HEK293 (cell line): ENCODE measurements around the gene SLC4A11.
A peak's percentile ranks its signal among the peaks of the same experiment; 100 is the strongest.
"Not testable (repeated sequence)": the region's sequence is repeated elsewhere in the genome, so short reads cannot be mapped to it uniquely, and the experiment has no call there.

Source experiments
- CTCF ChIA-PET: fragments of 350-600 bp; formaldehyde crosslinking; extraction: SDS; loops from one replicate; lab custom pipeline; 2021; ENCODE audit warnings: antibody characterized with exemption; lab: Yijun Ruan, JAX
- POLR2A ChIA-PET: fragments of 300-600 bp; formaldehyde crosslinking; extraction: SDS; loops from one replicate; lab custom pipeline; 2020; ENCODE audit warnings: antibody characterized with exemption, inconsistent platforms; lab: Yijun Ruan, JAX
- H3K27ac ChIP-seq: fragments of 200-500 bp; sonication (Bioruptor generic); 2 replicates; pipeline ENCODE4 v1.5.1; 2014; ENCODE audit warnings: low read depth, low read length, control low read depth, inconsistent platforms; ENCODE audit errors: extremely low read depth
- H3K36me3 ChIP-seq, 2 experiments: fragments of 200-500 bp in 1 of 2; sonication (Bioruptor generic) in 1 of 2; 1 replicate in 1 of 2; 2 replicates in 1 of 2; pipeline ENCODE4 v1.5.1; 2014 to 2017; ENCODE audit warnings: inconsistent platforms in 2 of 2, low read length in 2 of 2; ENCODE audit not compliant: control insufficient read depth in 2 of 2, insufficient read depth in 1 of 2
- H3K4me1 ChIP-seq: fragments of 200-500 bp; sonication (Bioruptor generic); 2 replicates; pipeline ENCODE4 v1.5.1; 2014; ENCODE audit warnings: mild to moderate bottlenecking, low read length, inconsistent platforms; ENCODE audit not compliant: control insufficient read depth, insufficient read depth
- H3K4me3 ChIP-seq: 2 replicates; pipeline ENCODE4 v1.5.1; 2011; ENCODE audit warnings: low read depth, mild to moderate bottlenecking, control low read depth, low read length, moderate library complexity
- H3K9me3 ChIP-seq: fragments of 200-500 bp; sonication (Bioruptor generic); 2 replicates; pipeline ENCODE4 v1.5.1; 2014; ENCODE audit warnings: low read depth, low read length, inconsistent platforms; ENCODE audit not compliant: control insufficient read depth, insufficient read depth
- HOXA7 ChIP-seq: sonication (generic); formaldehyde crosslinking; IDR thresholded peaks from 2 replicates; pipeline ENCODE4 v1.8.1; 2022; ENCODE audit warnings: missing genetic modification reagents, borderline replicate concordance
- IKZF3 ChIP-seq: fragments of 450-650 bp; IDR thresholded peaks from 2 replicates; pipeline ENCODE4 v1.5.0; 2018; ENCODE audit warnings: missing biosample characterization, mild to moderate bottlenecking, missing genetic modification characterization, moderate library complexity
- KLF1 ChIP-seq: fragments of 450-650 bp; formaldehyde crosslinking; IDR thresholded peaks from 2 replicates; pipeline ENCODE4 v1.5.1; 2016; ENCODE audit warnings: missing biosample characterization, missing genetic modification characterization
- SCRT1 ChIP-seq: fragments of 450-650 bp; formaldehyde crosslinking; IDR thresholded peaks from 2 replicates; pipeline ENCODE4 v1.5.1; 2016; ENCODE audit warnings: missing biosample characterization, missing genetic modification characterization, borderline replicate concordance
- WT1 ChIP-seq: fragments of 450-650 bp; formaldehyde crosslinking; IDR thresholded peaks from 2 replicates; pipeline ENCODE4 v1.5.1; 2016; ENCODE audit warnings: missing biosample characterization, missing genetic modification characterization
- YY2 ChIP-seq: fragments of 450-650 bp; formaldehyde crosslinking; IDR thresholded peaks from 2 replicates; pipeline ENCODE4 v1.5.1; 2016; ENCODE audit warnings: missing biosample characterization, missing genetic modification characterization
- ZBTB17 ChIP-seq: fragments of 450-650 bp; formaldehyde crosslinking; IDR thresholded peaks from 2 replicates; pipeline ENCODE4 v1.5.1; 2016; ENCODE audit warnings: missing biosample characterization, missing genetic modification characterization
- ZEB2 ChIP-seq: fragments of 450-650 bp; formaldehyde crosslinking; IDR thresholded peaks from 2 replicates; pipeline ENCODE4 v1.5.1; 2016; ENCODE audit warnings: missing biosample characterization, missing genetic modification characterization
- ZNF121 ChIP-seq: fragments of 450-650 bp; formaldehyde crosslinking; IDR thresholded peaks from 2 replicates; pipeline ENCODE4 v1.5.1; 2016; ENCODE audit warnings: missing biosample characterization, missing genetic modification characterization
- ZNF23 ChIP-seq: fragments of 450-650 bp; formaldehyde crosslinking; IDR thresholded peaks from 2 replicates; pipeline ENCODE4 v1.5.1; 2016; ENCODE audit warnings: missing biosample characterization, missing genetic modification characterization, borderline replicate concordance
- ZNF324 ChIP-seq: fragments of 450-650 bp; formaldehyde crosslinking; IDR thresholded peaks from 2 replicates; pipeline ENCODE4 v1.5.1; 2016; ENCODE audit warnings: missing biosample characterization, missing genetic modification characterization
- ZNF391 ChIP-seq: fragments of 450-650 bp; formaldehyde crosslinking; IDR thresholded peaks from 2 replicates; pipeline ENCODE4 v1.5.1; 2016; ENCODE audit warnings: low read depth, missing biosample characterization, missing genetic modification characterization, borderline replicate concordance
- ZNF423 ChIP-seq: fragments of 450-650 bp; formaldehyde crosslinking; IDR thresholded peaks from 2 replicates; pipeline ENCODE4 v1.5.1; 2016; ENCODE audit warnings: missing biosample characterization, missing genetic modification characterization
- ZNF488 ChIP-seq: fragments of 450-650 bp; formaldehyde crosslinking; IDR thresholded peaks from 2 replicates; pipeline ENCODE4 v1.5.1; 2016; ENCODE audit warnings: missing biosample characterization, missing genetic modification characterization
- ZNF501 ChIP-seq: fragments of 450-650 bp; formaldehyde crosslinking; IDR thresholded peaks from 2 replicates; pipeline ENCODE4 v1.5.1; 2016; ENCODE audit warnings: missing biosample characterization, missing genetic modification characterization
- ZNF792 ChIP-seq: fragments of 450-650 bp; formaldehyde crosslinking; IDR thresholded peaks from 2 replicates; pipeline ENCODE4 v1.5.1; 2016; ENCODE audit warnings: missing biosample characterization, missing genetic modification characterization
- ZNF830 ChIP-seq: fragments of 450-650 bp; IDR thresholded peaks from 2 replicates; pipeline ENCODE4 v1.5.0; 2018; ENCODE audit warnings: missing biosample characterization, missing genetic modification characterization, low read depth, mild to moderate bottlenecking, moderate library complexity
- TF ChIP-seq, protein P1 (sequence below): fragments of 450-650 bp; formaldehyde crosslinking; IDR thresholded peaks from 2 replicates; pipeline ENCODE4 v1.5.1; 2016; ENCODE audit warnings: missing biosample characterization, missing genetic modification characterization, borderline replicate concordance

Gene SLC4A11

DNA sequence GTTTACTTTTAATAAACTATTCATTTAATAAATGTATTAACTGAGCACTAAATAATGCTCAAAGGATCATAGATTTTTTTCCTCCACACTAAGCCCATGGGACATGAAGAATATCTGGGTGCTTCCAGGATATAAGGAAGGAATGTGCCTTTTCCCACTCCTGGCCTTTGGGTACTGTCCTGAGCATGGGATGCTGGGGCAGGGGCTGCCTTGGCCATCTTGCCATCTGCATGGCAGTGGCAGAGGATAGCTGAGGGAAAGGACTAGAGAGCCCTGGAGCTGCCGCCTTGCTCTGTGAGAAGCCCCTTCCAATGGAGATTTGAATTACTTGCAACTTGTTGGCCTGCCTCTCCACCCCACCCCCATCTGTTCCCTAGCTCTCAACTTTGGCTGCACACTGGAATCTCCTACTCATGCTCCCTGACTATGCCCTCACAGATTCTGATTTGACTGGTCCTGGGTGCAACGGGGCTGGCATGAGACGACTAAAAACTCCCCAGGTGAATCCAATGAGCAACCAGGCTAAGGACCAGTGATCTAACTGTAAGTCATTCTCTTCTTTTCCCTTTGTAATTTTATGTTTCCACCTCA, 50.1 kb downstream of the SLC4A11 start:
- POLR2A ChIA-PET: interaction anchor here (0.6 to 2.1 kb wide), 3 partner anchors 21 to 128 kb away, joined by 3 to 5 read pairs (median 3); partner anchors contain the start of gene ITPA
- H3K4me1 ChIP-seq: no peaks in the 10 kb centered on the region
- H3K4me3 ChIP-seq: no peak overlapping the region
- peak; percentile 71 for TF ChIP-seq ZBTB17
- TF ChIP-seq KLF1: no peak
- TF ChIP-seq, all 188 proteins: peak for 1
- Histone ChIP-seq H3K27ac (no peak overlapping the region), H3K9me3 (no peaks in the 10 kb centered on the region), H3K36me3 (peaks cover 20 to 52% of the 10 kb centered on the region in 2 experiments; a peak in 2 of 3 replicates)
- CTCF ChIA-PET: interaction anchor here (1.0 to 1.2 kb wide), 2 partner anchors 10 to 14 kb away, joined by 3 read pairs; no protein-coding TSS in a partner anchor

DNA sequence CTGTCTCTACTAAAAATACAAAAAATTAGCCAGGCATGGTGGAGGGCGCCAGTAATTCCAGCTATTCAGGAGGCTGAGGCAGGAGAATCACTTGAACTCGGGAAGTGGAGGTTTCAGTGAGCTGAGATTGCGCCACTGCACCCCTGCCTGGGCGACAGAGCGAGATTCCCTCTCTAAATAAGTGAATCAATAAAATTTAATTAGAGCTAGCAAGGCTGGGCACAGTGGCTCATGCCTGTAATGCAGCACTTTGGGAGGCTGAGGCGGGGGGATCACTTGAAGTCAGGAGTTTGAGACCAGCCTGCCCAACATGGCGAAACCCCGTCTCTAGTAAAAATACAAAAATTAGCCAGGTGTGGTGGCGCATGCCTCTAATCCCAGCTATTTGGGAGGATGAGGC, 51.1 kb downstream of the SLC4A11 start:
- H3K36me3 ChIP-seq: peaks cover 20 to 41% of the 10 kb centered on the region in 2 experiments; a peak in 2 of 3 replicates
- H3K9me3 ChIP-seq, H3K27ac ChIP-seq, H3K4me1 ChIP-seq, H3K4me3 ChIP-seq: not testable (repeated sequence)
- POLR2A ChIA-PET: interaction anchor here (2.1 kb wide), 1 partner anchor 22 kb away, joined by 5 read pairs; the partner anchor contains the start of gene ITPA
- CTCF ChIA-PET: interaction anchor here (0.6 to 1.0 kb wide), 4 partner anchors 15 to 134 kb away, joined by 3 to 4 read pairs (median 4); no protein-coding TSS in a partner anchor

DNA sequence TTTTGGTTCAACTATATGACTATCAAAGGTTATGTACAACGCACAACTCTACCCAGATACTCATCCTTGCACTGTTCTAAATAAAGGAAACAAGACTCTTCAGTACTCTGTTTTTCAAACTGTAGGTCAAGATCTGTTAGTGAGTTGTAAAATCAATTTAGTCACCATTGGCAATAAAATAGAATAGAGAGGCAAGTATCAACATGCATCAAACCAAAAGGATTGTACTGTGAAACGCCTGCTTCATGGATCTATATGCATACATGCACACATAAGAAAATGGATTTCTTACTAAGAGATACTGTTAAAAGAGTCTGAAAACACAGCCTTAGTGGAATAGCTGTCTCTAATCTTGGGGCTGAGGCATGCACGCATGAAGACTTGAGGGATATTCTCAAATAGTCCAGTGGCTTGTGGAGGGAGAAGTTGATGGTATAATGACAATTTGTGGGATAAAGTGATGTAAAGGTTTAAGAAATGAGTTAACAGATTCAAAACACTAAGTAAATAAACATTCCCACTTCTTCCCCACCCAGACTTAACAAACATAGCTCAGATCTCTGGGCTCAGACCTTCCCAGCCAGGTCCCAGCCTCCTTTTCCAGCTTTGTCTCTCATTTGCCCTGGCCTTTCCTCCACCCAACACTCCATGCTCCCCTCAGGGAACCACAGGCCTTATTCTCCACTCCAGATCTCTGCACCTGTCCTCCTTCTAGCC, 54.9 kb downstream of the SLC4A11 start:
- CTCF ChIA-PET: interaction anchor here (0.8 kb wide), 2 partner anchors 9 to 35 kb away, joined by 3 read pairs; no protein-coding TSS in a partner anchor
- POLR2A ChIA-PET: interaction anchor here (0.5 to 1.9 kb wide), 5 partner anchors 9 to 710 kb away, joined by 3 to 5 read pairs (median 3); partner anchors contain the start of genes FASTKD5 and UBOX5

DNA sequence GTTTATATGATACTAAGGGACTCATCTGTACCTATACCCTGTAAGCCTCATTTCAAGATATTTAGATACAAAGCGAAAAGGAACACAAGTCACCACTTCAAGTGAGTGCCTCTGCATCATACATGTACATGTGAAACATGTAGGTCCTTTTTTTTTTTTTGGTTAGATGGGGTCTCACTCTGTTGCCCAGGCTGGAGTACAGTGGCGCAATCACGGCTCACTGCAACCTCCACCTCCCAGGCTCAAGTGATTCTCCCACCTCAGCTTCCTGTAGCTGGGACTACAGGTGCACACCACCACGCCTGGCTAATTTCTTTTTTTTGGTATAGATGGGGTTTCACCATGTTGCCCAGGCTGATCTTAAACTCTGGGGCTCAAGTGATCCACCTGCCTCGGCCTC, 56.6 kb downstream of the SLC4A11 start:
- H3K4me3 ChIP-seq, H3K9me3 ChIP-seq, H3K36me3 ChIP-seq, H3K27ac ChIP-seq, H3K4me1 ChIP-seq: not testable (repeated sequence)
- ChIA-PET POLR2A (interaction anchor here (0.6 kb wide), 1 partner anchor 34 kb away, joined by 3 read pairs; no protein-coding TSS in a partner anchor), CTCF (interaction anchor here (0.6 kb wide), 1 partner anchor 377 kb away, joined by 3 read pairs; no protein-coding TSS in a partner anchor)
- TF ChIP-seq ZNF121 (tag by site-specific recombination): peak; percentile 90

More for the DNA sequence above, 54.9 kb downstream of the SLC4A11 start:
- Histone ChIP-seq H3K27ac (peak overlapping the region; percentile 62; the same call in 1 of the 2 replicates), H3K36me3 (peaks cover 3 to 9% of the 10 kb centered on the region in 2 experiments; a peak in 2 of 3 replicates), H3K9me3 (no peaks in the 10 kb centered on the region), H3K4me3 (no peak overlapping the region), H3K4me1 (peaks cover 5% of the 10 kb centered on the region)
- no peak for TF ChIP-seq ZNF23 (tag by site-specific recombination)
- TF ChIP-seq ZBTB17: peak; percentile 59
- no peak for TF ChIP-seq WT1 (tag by site-specific recombination)
- no peak for TF ChIP-seq ZNF830 (tag by site-specific recombination)

DNA sequence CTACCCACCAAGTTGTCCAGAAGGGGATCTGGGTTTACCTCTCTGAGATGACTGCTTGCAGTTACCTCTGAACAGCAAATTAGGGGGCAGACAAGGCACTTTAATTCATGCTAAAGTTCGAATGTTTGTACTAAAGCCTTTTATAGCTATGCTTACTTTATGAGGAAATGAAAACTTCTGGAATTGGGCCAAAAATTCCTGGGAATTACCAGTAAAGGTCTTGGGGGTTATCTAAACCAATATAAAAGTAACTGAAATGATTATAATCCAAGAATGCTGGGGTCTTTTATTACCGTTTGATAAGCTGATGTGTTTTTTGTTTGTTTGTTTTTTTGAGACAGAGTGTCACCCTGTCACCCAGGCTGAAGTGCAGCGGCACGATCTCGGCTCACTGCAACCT, 57.7 kb downstream of the SLC4A11 start:
- no peak overlapping the region for H3K27ac ChIP-seq
- peaks cover 9% of the 10 kb centered on the region for H3K4me1 ChIP-seq
- H3K4me3 ChIP-seq: no peak overlapping the region
- ChIA-PET POLR2A (no interaction called here), CTCF (interaction anchor here (0.5 kb wide), 1 partner anchor 10 kb away, joined by 3 read pairs; no protein-coding TSS in a partner anchor)
- peaks cover 0 to 2% of the 10 kb centered on the region in 2 experiments; a peak in 1 of 3 replicates for H3K36me3 ChIP-seq
- no peaks in the 10 kb centered on the region for H3K9me3 ChIP-seq
- TF ChIP-seq ZEB2 (tag by site-specific recombination): 0 out of 2 replicates have a peak, but pooled peaks have one; percentile 39
- no peak for TF ChIP-seq ZNF501 (tag by site-specific recombination)
- no peak for TF ChIP-seq ZNF488
- TF ChIP-seq ZNF792 (tag by site-specific recombination): no peak
- no peak for TF ChIP-seq SCRT1 (tag by site-specific recombination)
- TF ChIP-seq, protein P1, sequence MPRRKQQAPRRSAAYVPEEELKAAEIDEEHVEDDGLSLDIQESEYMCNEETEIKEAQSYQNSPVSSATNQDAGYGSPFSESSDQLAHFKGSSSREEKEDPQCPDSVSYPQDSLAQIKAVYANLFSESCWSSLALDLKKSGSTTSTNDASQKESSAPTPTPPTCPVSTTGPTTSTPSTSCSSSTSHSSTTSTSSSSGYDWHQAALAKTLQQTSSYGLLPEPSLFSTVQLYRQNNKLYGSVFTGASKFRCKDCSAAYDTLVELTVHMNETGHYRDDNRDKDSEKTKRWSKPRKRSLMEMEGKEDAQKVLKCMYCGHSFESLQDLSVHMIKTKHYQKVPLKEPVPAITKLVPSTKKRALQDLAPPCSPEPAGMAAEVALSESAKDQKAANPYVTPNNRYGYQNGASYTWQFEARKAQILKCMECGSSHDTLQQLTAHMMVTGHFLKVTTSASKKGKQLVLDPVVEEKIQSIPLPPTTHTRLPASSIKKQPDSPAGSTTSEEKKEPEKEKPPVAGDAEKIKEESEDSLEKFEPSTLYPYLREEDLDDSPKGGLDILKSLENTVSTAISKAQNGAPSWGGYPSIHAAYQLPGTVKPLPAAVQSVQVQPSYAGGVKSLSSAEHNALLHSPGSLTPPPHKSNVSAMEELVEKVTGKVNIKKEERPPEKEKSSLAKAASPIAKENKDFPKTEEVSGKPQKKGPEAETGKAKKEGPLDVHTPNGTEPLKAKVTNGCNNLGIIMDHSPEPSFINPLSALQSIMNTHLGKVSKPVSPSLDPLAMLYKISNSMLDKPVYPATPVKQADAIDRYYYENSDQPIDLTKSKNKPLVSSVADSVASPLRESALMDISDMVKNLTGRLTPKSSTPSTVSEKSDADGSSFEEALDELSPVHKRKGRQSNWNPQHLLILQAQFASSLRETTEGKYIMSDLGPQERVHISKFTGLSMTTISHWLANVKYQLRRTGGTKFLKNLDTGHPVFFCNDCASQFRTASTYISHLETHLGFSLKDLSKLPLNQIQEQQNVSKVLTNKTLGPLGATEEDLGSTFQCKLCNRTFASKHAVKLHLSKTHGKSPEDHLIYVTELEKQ (tag by site-specific recombination): 0 out of 2 replicates have a peak, but pooled peaks have one; percentile 41
- TF ChIP-seq HOXA7 (CRISPR knock-in tag): no peak
- no peak for TF ChIP-seq ZNF423 (tag by site-specific recombination)
- peak; percentile 76 for TF ChIP-seq IKZF3
- TF ChIP-seq ZNF391: no peak
- TF ChIP-seq YY2 (tag by site-specific recombination): no peak
- TF ChIP-seq ZNF324: no peak
